DOHH2 (cell line): ENCODE measurements around the gene GAA.

Experiments
- H3F3A ChIP-seq: fragments of 200-600 bp; sonication (generic), shearing (Covaris generic); 2 replicates; pipeline ENCODE4 v1.6.0; 2016; ENCODE audit warnings: antibody characterized with exemption, mild to moderate bottlenecking; ENCODE audit not compliant: control insufficient read depth, insufficient read depth
- H3K27ac ChIP-seq: fragments of 200-600 bp; sonication (generic); 2 replicates; pipeline ENCODE4 v1.5.1; 2014; ENCODE audit warnings: low read depth, mild to moderate bottlenecking, low read length, moderate library complexity
- H3K27me3 ChIP-seq: fragments of 200-600 bp; sonication (generic); 2 replicates; pipeline ENCODE4 v1.6.1; 2014; ENCODE audit warnings: mild to moderate bottlenecking, low read length, mixed read lengths; ENCODE audit not compliant: control insufficient read depth
- H3K36me3 ChIP-seq: fragments of 200-600 bp; sonication (generic); 2 replicates; pipeline ENCODE4 v1.6.1; 2014; ENCODE audit warnings: mild to moderate bottlenecking, low read length, moderate library complexity, mixed read lengths; ENCODE audit not compliant: control insufficient read depth
- H3K4me1 ChIP-seq: fragments of 200-600 bp; sonication (generic); 2 replicates; pipeline ENCODE4 v1.6.1; 2014; ENCODE audit warnings: mild to moderate bottlenecking, low read length, mixed read lengths; ENCODE audit not compliant: control insufficient read depth
- H3K4me2 ChIP-seq: fragments of 200-600 bp; sonication (generic); 2 replicates; pipeline ENCODE4 v1.6.0; 2014; ENCODE audit warnings: mild to moderate bottlenecking, low read length, moderate library complexity
- H3K4me3 ChIP-seq: fragments of 200-600 bp; sonication (generic); 2 replicates; pipeline ENCODE4 v1.5.1; 2014; ENCODE audit warnings: mild to moderate bottlenecking, low read length, mixed read lengths
- H3K79me2 ChIP-seq: fragments of 200-600 bp; sonication (generic); 2 replicates; pipeline ENCODE4 v1.6.1; 2014; ENCODE audit warnings: mild to moderate bottlenecking, low read length, mixed read lengths; ENCODE audit not compliant: control insufficient read depth
- H3K9me2 ChIP-seq: fragments of 200-600 bp; sonication (generic); replicated peaks from 2 replicates; pipeline ENCODE4 v1.6.1; 2014; ENCODE audit warnings: mild to moderate bottlenecking, low read length, mixed read lengths; ENCODE audit not compliant: control insufficient read depth
- H3K9me3 ChIP-seq: fragments of 200-600 bp; sonication (generic); 2 replicates; pipeline ENCODE4 v1.6.1; 2014; ENCODE audit warnings: antibody characterized with exemption, low read length, mixed read lengths; ENCODE audit not compliant: control insufficient read depth, insufficient read depth
- H4K20me1 ChIP-seq: fragments of 200-600 bp; sonication (generic); 2 replicates; pipeline ENCODE4 v1.6.0; 2014; ENCODE audit warnings: low read depth, mild to moderate bottlenecking, antibody characterized with exemption, low read length, moderate library complexity; ENCODE audit not compliant: control insufficient read depth, insufficient read depth
- CTCF ChIP-seq: fragments of 200-600 bp; sonication (generic); IDR thresholded peaks from one replicate; pipeline ENCODE4 v1.5.1; 2014; ENCODE audit warnings: antibody characterized with exemption, mild to moderate bottlenecking, low read depth, low read length; ENCODE audit not compliant: poor library complexity, severe bottlenecking
- EZH2phosphoT487 ChIP-seq: fragments of 200-600 bp; sonication (generic); IDR thresholded peaks from 2 replicates; pipeline ENCODE4 v1.6.1; 2017; ENCODE audit warnings: borderline replicate concordance, mild to moderate bottlenecking, antibody characterized with exemption, low read length, moderate library complexity, mixed read lengths

Gene GAA

GRCh38 chr17:80132906-80133625 is 31.7 kb downstream of the GAA start:
- Histone ChIP-seq H3F3A (peaks cover 12% of the 10 kb centered on the region), H3K4me1 (no peaks in the 10 kb centered on the region), H3K9me2 (no peaks in the 10 kb centered on the region), H3K4me3 (no peak overlapping the region), H4K20me1 (no peaks in the 10 kb centered on the region; the same call in 1 of the 2 replicates), H3K27me3 (peaks cover 6% of the 10 kb centered on the region; the same call in 1 of the 2 replicates), H3K4me2 (no peak overlapping the region), H3K27ac (no peak overlapping the region), H3K9me3 (no peaks in the 10 kb centered on the region), H3K79me2 (no peaks in the 10 kb centered on the region), H3K36me3 (peaks cover 52% of the 10 kb centered on the region)
- no peak for TF ChIP-seq EZH2phosphoT487
- no peak for TF ChIP-seq CTCF

- Histone ChIP-seq H3K9me3 (no peaks in the 10 kb centered on the region), H3K4me2 (no peak overlapping the region), H3F3A (peaks cover 12% of the 10 kb centered on the region), H3K4me3 (no peak overlapping the region), H4K20me1 (no peaks in the 10 kb centered on the region; the same call in 1 of the 2 replicates), H3K27me3 (peaks cover 6% of the 10 kb centered on the region; the same call in 1 of the 2 replicates), H3K27ac (no peak overlapping the region), H3K4me1 (no peaks in the 10 kb centered on the region), H3K9me2 (no peaks in the 10 kb centered on the region), H3K36me3 (peaks cover 57% of the 10 kb centered on the region), H3K79me2 (no peaks in the 10 kb centered on the region)
- TF ChIP-seq CTCF (no peak), EZH2phosphoT487 (no peak)
These were observed 32.2 kb downstream of the GAA start for GRCh38 chr17:80133626-80133970.

GRCh38 chr17:80137131-80137530 is 35.8 kb downstream of the GAA start:
- H3K9me3 ChIP-seq: no peaks in the 10 kb centered on the region
- H3K36me3 ChIP-seq: peaks cover 92% of the 10 kb centered on the region
- H3K27ac ChIP-seq: no peak overlapping the region
- peaks cover 5% of the 10 kb centered on the region; the same call in 1 of the 2 replicates for H3K79me2 ChIP-seq
- H4K20me1 ChIP-seq: no peaks in the 10 kb centered on the region
- H3K4me3 ChIP-seq: no peak overlapping the region
- no peaks in the 10 kb centered on the region for H3K27me3 ChIP-seq
- no peak for TF ChIP-seq EZH2phosphoT487
- no peak for TF ChIP-seq CTCF
- no peak overlapping the region for H3K4me2 ChIP-seq
- no peaks in the 10 kb centered on the region for H3K9me2 ChIP-seq
- no peaks in the 10 kb centered on the region; the same call in 1 of the 2 replicates for H3F3A ChIP-seq
- no peaks in the 10 kb centered on the region for H3K4me1 ChIP-seq
